IMR-90 (cell line): Measurements from ENCODE around the gene DCAF10. TPM values are rescaled to one million over a fixed set of nuclear protein-coding genes. Genes with fewer than 3 reads are reported as not detected.
"Not testable (repeated sequence)": the region's sequence is repeated elsewhere in the genome, so short reads cannot be mapped to it uniquely, and the experiment has no call there.

Source experiments
- ATAC-seq: fragments of 200-7000 bp; cut with Tn5 transposase; 2 replicates; pipeline ENCODE4 v1.9.1; 2020; ENCODE audit warnings: low read depth, mild to moderate bottlenecking, moderate library complexity
- BruUV-seq: library from RNA; stranded (reverse); fragments of 400-500 nt; replicated peaks from 2 replicates; lab custom pipeline; 2021; lab: Mats Ljungman, UMichigan
- CTCF ChIA-PET: fragments of 300-600 bp; formaldehyde crosslinking; extraction: SDS; loops from one replicate; lab custom pipeline; 2021; ENCODE audit warnings: antibody characterized with exemption; lab: Yijun Ruan, JAX
- POLR2A ChIA-PET: fragments of 300-600 bp; sonication (Branson Sonifier 250); formaldehyde crosslinking; loops from one replicate; lab custom pipeline; 2022; ENCODE audit warnings: antibody characterized with exemption; ENCODE audit not compliant: unreplicated experiment; lab: Charles Lee
- DNase-seq: peaks from one replicate; pipeline ENCODE4 v3.0.0; 2013
- H2AFZ ChIP-seq: replicated peaks from 2 replicates; pipeline ENCODE3; 2013; ENCODE audit warnings: low read length, mild to moderate bottlenecking; ENCODE audit not compliant: poor library complexity
- H2AK5ac ChIP-seq: 2 replicates; pipeline ENCODE4 v1.6.1; 2013; ENCODE audit warnings: low read depth, low read length, inconsistent platforms
- H2AK9ac ChIP-seq: replicated peaks from 2 replicates; pipeline ENCODE3; 2013; ENCODE audit warnings: mild to moderate bottlenecking, low read depth, low read length, moderate library complexity; ENCODE audit not compliant: poor library complexity
- H2BK120ac ChIP-seq: 2 replicates; pipeline ENCODE4 v1.6.1; 2013; ENCODE audit warnings: low read depth, low read length, inconsistent platforms
- H2BK15ac ChIP-seq: 3 replicates; pipeline ENCODE4 v1.6.1; 2013; ENCODE audit warnings: low read depth, low read length, inconsistent platforms
- H2BK20ac ChIP-seq: 2 replicates; pipeline ENCODE4 v1.6.1; 2013; ENCODE audit warnings: low read depth, mild to moderate bottlenecking, inconsistent platforms, low read length, moderate library complexity
- H2BK5ac ChIP-seq: 2 replicates; pipeline ENCODE4 v1.6.1; 2013; ENCODE audit warnings: mild to moderate bottlenecking, low read depth, low read length, inconsistent platforms; ENCODE audit not compliant: poor library complexity, severe bottlenecking
- H3K14ac ChIP-seq: replicated peaks from 2 replicates; pipeline ENCODE4 v1.6.1; 2013; ENCODE audit warnings: low read depth, low read length, inconsistent platforms
- H3K18ac ChIP-seq: 2 replicates; pipeline ENCODE4 v1.6.1; 2013; ENCODE audit warnings: low read depth, low read length, control low read depth
- H3K23ac ChIP-seq: 2 replicates; pipeline ENCODE4 v1.6.1; 2013; ENCODE audit warnings: low read depth, low read length, inconsistent platforms
- H3K27ac ChIP-seq: 2 replicates; pipeline ENCODE4 v1.5.1; 2013; ENCODE audit warnings: mild to moderate bottlenecking, control low read depth, low read length; ENCODE audit not compliant: insufficient read depth
- H3K27me3 ChIP-seq: 2 replicates; pipeline ENCODE4 v1.6.1; 2013; ENCODE audit warnings: low read length; ENCODE audit not compliant: control insufficient read depth, insufficient read depth
- H3K36me3 ChIP-seq: 2 replicates; pipeline ENCODE4 v1.6.1; 2013; ENCODE audit warnings: low read length, mixed read lengths; ENCODE audit not compliant: control insufficient read depth, insufficient read depth
- H3K4ac ChIP-seq: 2 replicates; pipeline ENCODE4 v1.6.1; 2013; ENCODE audit warnings: low read depth, low read length, inconsistent platforms
- H3K4me1 ChIP-seq: 2 replicates; pipeline ENCODE4 v1.6.1; 2013; ENCODE audit warnings: low read length, mixed read lengths; ENCODE audit not compliant: control insufficient read depth, insufficient read depth
- H3K4me2 ChIP-seq: 2 replicates; pipeline ENCODE4 v1.6.1; 2013; ENCODE audit warnings: low read depth, mild to moderate bottlenecking, control low read depth, low read length, moderate library complexity
- H3K4me3 ChIP-seq: 2 replicates; pipeline ENCODE4 v1.5.1; 2013; ENCODE audit warnings: low read depth, mild to moderate bottlenecking, control low read depth, low read length, moderate library complexity; ENCODE audit not compliant: insufficient read depth
- H3K56ac ChIP-seq: 2 replicates; pipeline ENCODE4 v1.6.1; 2013; ENCODE audit warnings: low read length, inconsistent platforms; ENCODE audit not compliant: insufficient read depth; ENCODE audit errors: extremely low read depth
- H3K79me1 ChIP-seq, 2 experiments: 2 replicates each; pipeline ENCODE4 v1.6.1; 2013; ENCODE audit warnings: low read length in 2 of 2, inconsistent platforms in 1 of 2, low read depth in 1 of 2
- H3K9ac ChIP-seq: 2 replicates; pipeline ENCODE4 v1.6.1; 2013; ENCODE audit warnings: low read depth, low read length, control low read depth
- H3K9me1 ChIP-seq: 2 replicates; pipeline ENCODE4 v1.6.1; 2013; ENCODE audit warnings: low read length, inconsistent platforms; ENCODE audit not compliant: insufficient read depth
- H3K9me3 ChIP-seq: 2 replicates; pipeline ENCODE4 v1.6.1; 2013; ENCODE audit warnings: low read length; ENCODE audit not compliant: control insufficient read depth, insufficient read depth
- H4K20me1 ChIP-seq: 2 replicates; pipeline ENCODE4 v1.6.1; 2013; ENCODE audit warnings: low read length, inconsistent platforms; ENCODE audit not compliant: insufficient read depth
- H4K5ac ChIP-seq: 2 replicates; pipeline ENCODE4 v1.6.1; 2013; ENCODE audit warnings: mild to moderate bottlenecking, low read depth, low read length, control low read depth
- H4K8ac ChIP-seq, 2 experiments: 2 replicates each; pipeline ENCODE4 v1.6.1; 2013; ENCODE audit warnings: low read depth in 2 of 2, low read length in 2 of 2, control low read depth in 1 of 2, inconsistent platforms in 1 of 2
- H4K91ac ChIP-seq: 2 replicates; pipeline ENCODE4 v1.6.1; 2013; ENCODE audit warnings: low read depth, low read length, inconsistent platforms; ENCODE audit not compliant: insufficient read depth
- CEBPB ChIP-seq: IDR thresholded peaks from 2 replicates; pipeline ENCODE4 v1.6.1; 2012; ENCODE audit warnings: low read depth, low read length, improper control_type of control experiment
- CHD1 ChIP-seq: IDR thresholded peaks from 2 replicates; pipeline ENCODE4 v1.6.1; 2012; ENCODE audit warnings: low read depth, low read length, improper control_type of control experiment
- FOS ChIP-seq: fragments of 150-350 bp; IDR thresholded peaks from 2 replicates; pipeline ENCODE4 v1.6.1; 2016; ENCODE audit warnings: low read depth, low read length
- MAZ ChIP-seq: IDR thresholded peaks from 2 replicates; pipeline ENCODE4 v1.6.1; 2012; ENCODE audit warnings: low read depth, mild to moderate bottlenecking, low read length, improper control_type of control experiment, moderate library complexity, borderline replicate concordance
- MXI1 ChIP-seq: IDR thresholded peaks from 2 replicates; pipeline ENCODE4 v1.6.1; 2012; ENCODE audit warnings: low read depth, mild to moderate bottlenecking, low read length, moderate library complexity, borderline replicate concordance
- NFE2L2 ChIP-seq: fragments of 150-350 bp; IDR thresholded peaks from 2 replicates; pipeline ENCODE4 v1.6.1; 2016; ENCODE audit warnings: low read depth, mild to moderate bottlenecking, low read length
- RAD21 ChIP-seq: IDR thresholded peaks from 2 replicates; pipeline ENCODE4 v1.6.1; 2012; ENCODE audit warnings: low read length, improper control_type of control experiment
- RCOR1 ChIP-seq: IDR thresholded peaks from 2 replicates; pipeline ENCODE4 v1.6.1; 2012; ENCODE audit warnings: mild to moderate bottlenecking, low read length, improper control_type of control experiment; ENCODE audit not compliant: insufficient replicate concordance
- RFX5 ChIP-seq: IDR thresholded peaks from 2 replicates; pipeline ENCODE4 v1.8.0; 2012; ENCODE audit warnings: low read depth, mild to moderate bottlenecking, low read length, moderate library complexity
- USF2 ChIP-seq: fragments of 150-350 bp; IDR thresholded peaks from 2 replicates; pipeline ENCODE4 v1.6.1; 2017; ENCODE audit warnings: mild to moderate bottlenecking, antibody characterized with exemption, low read length, low read depth
- WGBS, 2 experiments: methylation state at CpG; one replicate each; pipeline versions ENCODE4 v1.1.5 to v1.1.7; 2013; ENCODE audit warnings: missing lambda C conversion rate in 2 of 2; ENCODE audit not compliant: insufficient read length in 1 of 2; ENCODE audit errors: extremely low coverage in 2 of 2; 5-methylcytosine and 5-hydroxymethylcytosine counted together
- dilution Hi-C: fragments of 300-500 bp; cut with HindIII; formaldehyde crosslinking; loops from one replicate; pipeline ENCODE4 v1.14.3; 2018; ENCODE audit warnings: low sequenced_read_pairs; ENCODE audit not compliant: unreplicated experiment
- in situ Hi-C: fragments of 300-500 bp; cut with MboI; formaldehyde crosslinking; loops from 3 replicates; pipeline ENCODE4 v1.14.3; 2019; ENCODE audit warnings: low sequenced_read_pairs, inconsistent platforms, mixed read lengths
- intact Hi-C: fragments of 100-400 bp; cut with micrococcal nuclease; formaldehyde crosslinking; loops from 2 replicates; pipeline ENCODE4 v1.10.0; 2022
- polyA plus RNA-seq, 3 experiments: library from polyadenylated mRNA; depleted of rRNA; stranded (reverse); fragments of >200 nt; gene quantifications; 2 replicates each; pipeline ENCODE4 v1.2.3, GENCODE V29; 2012; ENCODE audit warnings: low replicate concordance in 1 of 3
- total RNA-seq: library from RNA; depleted of rRNA; stranded (reverse); fragments of >200 nt; gene quantifications from 2 replicates; pipeline ENCODE4 v1.2.3, GENCODE V29; 2012

DCAF10 gene
- total and polyA plus RNA-seq, 2 of the 4 experiments (the other 2 are of a cell fraction), result 17.1 to 19.4 TPM

DNA sequence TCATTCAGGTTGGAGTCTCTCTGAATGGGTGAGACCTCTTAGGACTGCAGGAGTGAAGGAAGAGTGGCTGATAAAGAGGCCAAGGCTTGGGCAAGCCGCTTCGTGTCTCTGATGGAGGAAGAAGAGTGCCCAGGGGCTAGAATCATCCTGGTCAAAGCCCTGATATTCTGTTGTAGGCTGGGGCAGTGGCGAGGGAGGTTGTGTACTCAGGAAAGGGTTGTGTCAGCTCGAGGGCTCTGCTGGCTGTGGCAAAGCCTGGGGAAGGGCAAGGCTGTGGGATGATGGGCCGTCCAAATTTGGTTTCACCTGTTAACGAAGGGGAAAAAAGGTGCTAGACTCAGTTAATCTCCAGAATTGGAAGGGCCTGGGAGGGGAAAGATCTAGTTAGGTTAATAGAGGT is 49.4 kb upstream of the DCAF10 start:
- no peak for ATAC-seq
- 94% methylated on average over 2 of the region's 6 CpGs; no CpG with 5 or more reads in 1 of the 2 experiments for WGBS, 2 experiments

GRCh38 chr9:37751704-37752103 is 48.9 kb upstream of the DCAF10 start:
- in situ Hi-C loops, intact Hi-C loops, H4K20me1 ChIP-seq, H2AK5ac ChIP-seq, H3K4me2 ChIP-seq, H3K27me3 ChIP-seq, H2BK20ac ChIP-seq, H3K9me1 ChIP-seq, H3K9me3 ChIP-seq, DNase-seq, H4K91ac ChIP-seq, H3K4me3 ChIP-seq, H2AK9ac ChIP-seq, H3K4me1 ChIP-seq, H2BK120ac ChIP-seq, H3K23ac ChIP-seq, POLR2A ChIA-PET, H2AFZ ChIP-seq, H4K5ac ChIP-seq, H3K9ac ChIP-seq, dilution Hi-C loops, H3K4ac ChIP-seq, H2BK5ac ChIP-seq, H3K18ac ChIP-seq, BruUV-seq, H3K36me3 ChIP-seq, H3K27ac ChIP-seq, H4K8ac ChIP-seq, ATAC-seq, CTCF ChIA-PET, H2BK15ac ChIP-seq, H3K14ac ChIP-seq, H3K56ac ChIP-seq: not testable (repeated sequence)
- 91% methylated on average over 15 of the region's 30 CpGs; no CpG with 5 or more reads in 1 of the 2 experiments for WGBS, 2 experiments
- peaks cover 19 to 23% of the 10 kb centered on the region in 2 experiments for H3K79me1 ChIP-seq

More for the DNA sequence above, 49.4 kb upstream of the DCAF10 start:
- TF ChIP-seq RAD21 (no peak), NFE2L2 (no peak), USF2 (no peak), RFX5 (no peak), CEBPB (no peak), MAZ (no peak), RCOR1 (no peak), MXI1 (no peak), CHD1 (no peak), FOS (no peak)
- no peak overlapping the region for H2AFZ ChIP-seq
- in situ Hi-C loops, result no loop called here
- ChIA-PET CTCF (no interaction called here), POLR2A (no interaction called here)
- H3K27ac ChIP-seq, result no peak overlapping the region
- no peak overlapping the region for H4K5ac ChIP-seq
- peaks cover 18 to 23% of the 10 kb centered on the region in 2 experiments for H3K79me1 ChIP-seq
- H2AK9ac ChIP-seq, result no peak overlapping the region
- H2BK20ac ChIP-seq, result no peak overlapping the region
- H4K91ac ChIP-seq, result no peak overlapping the region
- DNase-seq, result no peak
- H3K4me3 ChIP-seq, result no peak overlapping the region
- peaks cover 1% of the 10 kb centered on the region; the same call in 1 of the 2 replicates for H3K27me3 ChIP-seq
- H3K56ac ChIP-seq, result no peak overlapping the region
- H3K4me1 ChIP-seq, result peaks cover 8% of the 10 kb centered on the region
- BruUV-seq, result no TSS peak
- H3K9me1 ChIP-seq, result peaks cover 5% of the 10 kb centered on the region; the same call in 1 of the 2 replicates
- no peak overlapping the region for H3K4ac ChIP-seq
- H3K14ac ChIP-seq, result no peak overlapping the region
- H3K36me3 ChIP-seq, result no peaks in the 10 kb centered on the region
- H2AK5ac ChIP-seq, result no peak overlapping the region
- no peaks in the 10 kb centered on the region for H3K9me3 ChIP-seq
- dilution Hi-C loops, result no loop called here
- no peak overlapping the region for H3K4me2 ChIP-seq
- no peak overlapping the region for H4K8ac ChIP-seq
- no peak overlapping the region for H2BK15ac ChIP-seq
- H4K20me1 ChIP-seq, result peaks cover 6% of the 10 kb centered on the region; the same call in 1 of the 2 replicates
- H2BK5ac ChIP-seq, result no peak overlapping the region
- H3K23ac ChIP-seq, result no peak overlapping the region
- no peak overlapping the region for H2BK120ac ChIP-seq
- no peak overlapping the region for H3K18ac ChIP-seq
- intact Hi-C loops, result no loop called here
- no peak overlapping the region for H3K9ac ChIP-seq
